Ovary (tissue), 9 donors: ENCODE data around the gene ZNF212. TPM values are rescaled to one million over a fixed set of nuclear protein-coding genes. Genes with fewer than 3 reads are reported as not detected.

Source experiments
- DNase-seq, 5 donors: peaks; one replicate each; pipeline ENCODE4 v3.0.0-alpha.2; 2019 to 2020
- H3K27ac ChIP-seq, 2 donors: fragments of 200-600 bp; one replicate each; pipeline versions ENCODE4 v1.5.1 to v1.8.0; 2019 to 2022
- H3K27me3 ChIP-seq: fragments of 200-600 bp; one replicate; pipeline ENCODE4 v1.8.0; 2022
- H3K36me3 ChIP-seq: fragments of 200-600 bp; sonication (generic); one replicate; pipeline ENCODE4 v1.5.1; 2019
- H3K4me1 ChIP-seq: one replicate; pipeline ENCODE4 v1.8.1; 2013; ENCODE audit warnings: mild to moderate bottlenecking, moderate library complexity; ENCODE audit not compliant: insufficient read depth
- H3K4me3 ChIP-seq: fragments of 200-600 bp; sonication (generic); one replicate; pipeline ENCODE4 v1.5.1; 2017
- H3K9me3 ChIP-seq, 2 donors: fragments of 200-600 bp in 1 of 2; sonication (generic) in 1 of 2; one replicate each; pipeline versions ENCODE4 v1.5.1 to v1.8.1; 2013 to 2019; ENCODE audit warnings: mild to moderate bottlenecking in 1 of 2, moderate library complexity in 1 of 2
- CTCF ChIP-seq, 3 donors: fragments of 450-650 bp in 2 of 3; fragments of 200-600 bp in 1 of 3; IDR thresholded peaks; one replicate each; pipeline versions ENCODE4 v1.5.1 to v1.8.0; 2016 to 2022; ENCODE audit warnings: antibody characterized with exemption in 3 of 3, mild to moderate bottlenecking in 1 of 3
- EP300 ChIP-seq: sonication (generic); formaldehyde crosslinking; IDR thresholded peaks from one replicate; pipeline ENCODE4 v1.6.1; 2017; ENCODE audit warnings: antibody characterized with exemption
- POLR2A ChIP-seq: fragments of 450-650 bp; IDR thresholded peaks from one replicate; pipeline ENCODE4 v1.6.1; 2017; ENCODE audit warnings: antibody characterized with exemption, mild to moderate bottlenecking, moderate library complexity
- WGBS, 3 donors: extraction: QIAGEN DNeasy Blood & Tissue Kit in 1 of 3; methylation state at CpG; one replicate each; pipeline versions ENCODE4 v1.1.5 to v1.1.7; 2013 to 2017; 5-methylcytosine and 5-hydroxymethylcytosine counted together
- intact Hi-C, 4 donors: fragments of 100-400 bp; cut with DNase I; formaldehyde crosslinking; loops; one replicate each; pipeline versions ENCODE4 v1.11.0 to v1.15.1; 2022 to 2023
- polyA plus RNA-seq, 2 donors: library from polyadenylated mRNA; stranded (reverse); fragments of 200-250 nt in 1 of 2; fragments of 350-450 nt in 1 of 2; fragmentation: Illumina TruSeq in 1 of 2; extraction: RNeasy Lipid Tissue Mini Kit (QIAGEN cat#74804) in 1 of 2; gene quantifications; one replicate each; pipeline ENCODE4 v1.2.3, GENCODE V29; 2013 to 2014
- total RNA-seq, 7 donors: library from RNA; depleted of rRNA in 2 of 7; stranded (reverse); fragments of >200 nt in 2 of 7; fragmentation: NEBNext Ultra II Directional in 3 of 7; extraction: Animal tissue kit (Norgen Biotek cat#: 25700) in 3 of 7; gene quantifications; one replicate each; pipeline versions ENCODE4 v1.1.0 to v1.2.4, GENCODE V29; 2016 to 2023
- donor health status: DM: no; HTN: no; CAD: no; lungs with moderate emphysema.
- donor health status: DM: no; HTN: no; CAD: no.
- donor health status: Bipolar disorder and iron deficiency.
- donor health status: DM: yes; HTN: yes; CAD: no.
- donor health status: DM: no; HTN: no; CAD: no.
- donor health status: DM: yes; HTN: yes; CAD: no.

Gene ZNF212
- total and polyA plus RNA-seq, 9 donors: 5.4 to 16.0 (median 11.3) TPM

- H3K27ac ChIP-seq: no peak overlapping the region
- TF ChIP-seq EP300 (no peak), POLR2A (no peak), CTCF (IDR thresholded peaks at IDR 0.05) (no peak)
- no peak for DNase-seq
- no peaks in the 10 kb centered on the region for H3K36me3 ChIP-seq
- intact Hi-C loops: no loop called here
- 91 to 93% (median 92%) methylated on average over 12 to 15 of the region's 15 CpGs for WGBS, 3 donors
- H3K4me1 ChIP-seq: peaks cover 10% of the 10 kb centered on the region
- no peaks in the 10 kb centered on the region for H3K9me3 ChIP-seq
- H3K27me3 ChIP-seq: no peaks in the 10 kb centered on the region
- H3K4me3 ChIP-seq: no peak overlapping the region
These were observed 54.6 kb downstream of the ZNF212 start for GRCh38 chr7:149293946-149294633.

- H3K36me3 ChIP-seq: no peaks in the 10 kb centered on the region
- WGBS, 3 donors: 94 to 96% (median 95%) methylated on average over 43 to 55 of the region's 55 CpGs
- H3K9me3 ChIP-seq: no peaks in the 10 kb centered on the region
- no peaks in the 10 kb centered on the region for H3K27me3 ChIP-seq
- no peak overlapping the region for H3K27ac ChIP-seq
- intact Hi-C loops: no loop called here
- H3K4me3 ChIP-seq: no peak overlapping the region
- TF ChIP-seq EP300 (no peak), CTCF (IDR thresholded peaks at IDR 0.05) (no peak), POLR2A (no peak)
- H3K4me1 ChIP-seq: peaks cover 10% of the 10 kb centered on the region
- DNase-seq: no peak
These were observed 55.4 kb downstream of the ZNF212 start for GRCh38 chr7:149294634-149295480.

- H3K36me3 ChIP-seq: no peaks in the 10 kb centered on the region
- no peak for DNase-seq
- no peak for TF ChIP-seq POLR2A
- TF ChIP-seq CTCF (IDR thresholded peaks at IDR 0.05): no peak
- TF ChIP-seq EP300: no peak
- H3K27ac ChIP-seq: no peak overlapping the region
- H3K4me1 ChIP-seq: peaks cover 10% of the 10 kb centered on the region
- H3K4me3 ChIP-seq: no peak overlapping the region
- H3K27me3 ChIP-seq: no peaks in the 10 kb centered on the region
- 92 to 93% (median 92%) methylated on average over 6 of the region's 6 CpGs for WGBS, 3 donors
- H3K9me3 ChIP-seq: no peaks in the 10 kb centered on the region
- intact Hi-C loops: no loop called here
These were observed 56.0 kb downstream of the ZNF212 start for GRCh38 chr7:149295481-149295850.

GRCh38 chr7:149296368-149296767 is 56.9 kb downstream of the ZNF212 start:
- H3K27me3 ChIP-seq: no peaks in the 10 kb centered on the region
- WGBS, 3 donors: 84 to 97% (median 91%) methylated on average over 4 of the region's 4 CpGs
- intact Hi-C loops: no loop called here
- H3K4me1 ChIP-seq: peaks cover 6% of the 10 kb centered on the region
- no peak for TF ChIP-seq EP300
- TF ChIP-seq CTCF (IDR thresholded peaks at IDR 0.05): no peak
- no peak for TF ChIP-seq POLR2A
- no peaks in the 10 kb centered on the region for H3K36me3 ChIP-seq
- no peak for DNase-seq
- H3K27ac ChIP-seq: no peak overlapping the region
- H3K9me3 ChIP-seq: no peaks in the 10 kb centered on the region
- H3K4me3 ChIP-seq: no peak overlapping the region
